IMR-90 (cell line): Measurements from ENCODE around the gene RNH1. TPM values are rescaled to one million over a fixed set of nuclear protein-coding genes. Genes with fewer than 3 reads are reported as not detected.

Source experiments
- ATAC-seq: fragments of 200-7000 bp; cut with Tn5 transposase; 2 replicates; pipeline ENCODE4 v1.9.1; 2020; ENCODE audit warnings: low read depth, mild to moderate bottlenecking, moderate library complexity
- BruUV-seq: library from RNA; stranded (reverse); fragments of 400-500 nt; replicated peaks from 2 replicates; lab custom pipeline; 2021; lab: Mats Ljungman, UMichigan
- CTCF ChIA-PET: fragments of 300-600 bp; formaldehyde crosslinking; extraction: SDS; loops from one replicate; lab custom pipeline; 2021; ENCODE audit warnings: antibody characterized with exemption; lab: Yijun Ruan, JAX
- POLR2A ChIA-PET: fragments of 300-600 bp; sonication (Branson Sonifier 250); formaldehyde crosslinking; loops from one replicate; lab custom pipeline; 2022; ENCODE audit warnings: antibody characterized with exemption; ENCODE audit not compliant: unreplicated experiment; lab: Charles Lee
- DNase-seq: peaks from one replicate; pipeline ENCODE4 v3.0.0; 2013
- H2AFZ ChIP-seq: replicated peaks from 2 replicates; pipeline ENCODE3; 2013; ENCODE audit warnings: low read length, mild to moderate bottlenecking; ENCODE audit not compliant: poor library complexity
- H2AK5ac ChIP-seq: 2 replicates; pipeline ENCODE4 v1.6.1; 2013; ENCODE audit warnings: low read depth, low read length, inconsistent platforms
- H2AK9ac ChIP-seq: replicated peaks from 2 replicates; pipeline ENCODE3; 2013; ENCODE audit warnings: mild to moderate bottlenecking, low read depth, low read length, moderate library complexity; ENCODE audit not compliant: poor library complexity
- H2BK120ac ChIP-seq: 2 replicates; pipeline ENCODE4 v1.6.1; 2013; ENCODE audit warnings: low read depth, low read length, inconsistent platforms
- H2BK15ac ChIP-seq: 3 replicates; pipeline ENCODE4 v1.6.1; 2013; ENCODE audit warnings: low read depth, low read length, inconsistent platforms
- H2BK20ac ChIP-seq: 2 replicates; pipeline ENCODE4 v1.6.1; 2013; ENCODE audit warnings: low read depth, mild to moderate bottlenecking, inconsistent platforms, low read length, moderate library complexity
- H2BK5ac ChIP-seq: 2 replicates; pipeline ENCODE4 v1.6.1; 2013; ENCODE audit warnings: mild to moderate bottlenecking, low read depth, low read length, inconsistent platforms; ENCODE audit not compliant: poor library complexity, severe bottlenecking
- H3K14ac ChIP-seq: replicated peaks from 2 replicates; pipeline ENCODE4 v1.6.1; 2013; ENCODE audit warnings: low read depth, low read length, inconsistent platforms
- H3K18ac ChIP-seq: 2 replicates; pipeline ENCODE4 v1.6.1; 2013; ENCODE audit warnings: low read depth, low read length, control low read depth
- H3K23ac ChIP-seq: 2 replicates; pipeline ENCODE4 v1.6.1; 2013; ENCODE audit warnings: low read depth, low read length, inconsistent platforms
- H3K27ac ChIP-seq: 2 replicates; pipeline ENCODE4 v1.5.1; 2013; ENCODE audit warnings: mild to moderate bottlenecking, control low read depth, low read length; ENCODE audit not compliant: insufficient read depth
- H3K27me3 ChIP-seq: 2 replicates; pipeline ENCODE4 v1.6.1; 2013; ENCODE audit warnings: low read length; ENCODE audit not compliant: control insufficient read depth, insufficient read depth
- H3K36me3 ChIP-seq: 2 replicates; pipeline ENCODE4 v1.6.1; 2013; ENCODE audit warnings: low read length, mixed read lengths; ENCODE audit not compliant: control insufficient read depth, insufficient read depth
- H3K4ac ChIP-seq: 2 replicates; pipeline ENCODE4 v1.6.1; 2013; ENCODE audit warnings: low read depth, low read length, inconsistent platforms
- H3K4me1 ChIP-seq: 2 replicates; pipeline ENCODE4 v1.6.1; 2013; ENCODE audit warnings: low read length, mixed read lengths; ENCODE audit not compliant: control insufficient read depth, insufficient read depth
- H3K4me2 ChIP-seq: 2 replicates; pipeline ENCODE4 v1.6.1; 2013; ENCODE audit warnings: low read depth, mild to moderate bottlenecking, control low read depth, low read length, moderate library complexity
- H3K4me3 ChIP-seq: 2 replicates; pipeline ENCODE4 v1.5.1; 2013; ENCODE audit warnings: low read depth, mild to moderate bottlenecking, control low read depth, low read length, moderate library complexity; ENCODE audit not compliant: insufficient read depth
- H3K56ac ChIP-seq: 2 replicates; pipeline ENCODE4 v1.6.1; 2013; ENCODE audit warnings: low read length, inconsistent platforms; ENCODE audit not compliant: insufficient read depth; ENCODE audit errors: extremely low read depth
- H3K79me1 ChIP-seq, 2 experiments: 2 replicates each; pipeline ENCODE4 v1.6.1; 2013; ENCODE audit warnings: low read length in 2 of 2, inconsistent platforms in 1 of 2, low read depth in 1 of 2
- H3K9ac ChIP-seq: 2 replicates; pipeline ENCODE4 v1.6.1; 2013; ENCODE audit warnings: low read depth, low read length, control low read depth
- H3K9me1 ChIP-seq: 2 replicates; pipeline ENCODE4 v1.6.1; 2013; ENCODE audit warnings: low read length, inconsistent platforms; ENCODE audit not compliant: insufficient read depth
- H3K9me3 ChIP-seq: 2 replicates; pipeline ENCODE4 v1.6.1; 2013; ENCODE audit warnings: low read length; ENCODE audit not compliant: control insufficient read depth, insufficient read depth
- H4K20me1 ChIP-seq: 2 replicates; pipeline ENCODE4 v1.6.1; 2013; ENCODE audit warnings: low read length, inconsistent platforms; ENCODE audit not compliant: insufficient read depth
- H4K5ac ChIP-seq: 2 replicates; pipeline ENCODE4 v1.6.1; 2013; ENCODE audit warnings: mild to moderate bottlenecking, low read depth, low read length, control low read depth
- H4K8ac ChIP-seq, 2 experiments: 2 replicates each; pipeline ENCODE4 v1.6.1; 2013; ENCODE audit warnings: low read depth in 2 of 2, low read length in 2 of 2, control low read depth in 1 of 2, inconsistent platforms in 1 of 2
- H4K91ac ChIP-seq: 2 replicates; pipeline ENCODE4 v1.6.1; 2013; ENCODE audit warnings: low read depth, low read length, inconsistent platforms; ENCODE audit not compliant: insufficient read depth
- BHLHE40 ChIP-seq: fragments of 150-350 bp; IDR thresholded peaks from 2 replicates; pipeline ENCODE4 v1.6.1; 2016; ENCODE audit warnings: mild to moderate bottlenecking, low read depth, low read length
- CEBPB ChIP-seq: IDR thresholded peaks from 2 replicates; pipeline ENCODE4 v1.6.1; 2012; ENCODE audit warnings: low read depth, low read length, improper control_type of control experiment
- CHD1 ChIP-seq: IDR thresholded peaks from 2 replicates; pipeline ENCODE4 v1.6.1; 2012; ENCODE audit warnings: low read depth, low read length, improper control_type of control experiment
- FOS ChIP-seq: fragments of 150-350 bp; IDR thresholded peaks from 2 replicates; pipeline ENCODE4 v1.6.1; 2016; ENCODE audit warnings: low read depth, low read length
- MAFK ChIP-seq: IDR thresholded peaks from 2 replicates; pipeline ENCODE4 v1.6.1; 2012; ENCODE audit warnings: low read depth, low read length, improper control_type of control experiment
- MAZ ChIP-seq: IDR thresholded peaks from 2 replicates; pipeline ENCODE4 v1.6.1; 2012; ENCODE audit warnings: low read depth, mild to moderate bottlenecking, low read length, improper control_type of control experiment, moderate library complexity, borderline replicate concordance
- MXI1 ChIP-seq: IDR thresholded peaks from 2 replicates; pipeline ENCODE4 v1.6.1; 2012; ENCODE audit warnings: low read depth, mild to moderate bottlenecking, low read length, moderate library complexity, borderline replicate concordance
- NFE2L2 ChIP-seq: fragments of 150-350 bp; IDR thresholded peaks from 2 replicates; pipeline ENCODE4 v1.6.1; 2016; ENCODE audit warnings: low read depth, mild to moderate bottlenecking, low read length
- POLR2A ChIP-seq: IDR thresholded peaks from 2 replicates; pipeline ENCODE4 v1.6.1; 2012; ENCODE audit warnings: mild to moderate bottlenecking, low read depth, low read length
- RAD21 ChIP-seq: IDR thresholded peaks from 2 replicates; pipeline ENCODE4 v1.6.1; 2012; ENCODE audit warnings: low read length, improper control_type of control experiment
- RCOR1 ChIP-seq: IDR thresholded peaks from 2 replicates; pipeline ENCODE4 v1.6.1; 2012; ENCODE audit warnings: mild to moderate bottlenecking, low read length, improper control_type of control experiment; ENCODE audit not compliant: insufficient replicate concordance
- RFX5 ChIP-seq: IDR thresholded peaks from 2 replicates; pipeline ENCODE4 v1.8.0; 2012; ENCODE audit warnings: low read depth, mild to moderate bottlenecking, low read length, moderate library complexity
- SMC3 ChIP-seq: fragments of 150-350 bp; IDR thresholded peaks from 2 replicates; pipeline ENCODE4 v1.6.1; 2016; ENCODE audit warnings: low read depth, mild to moderate bottlenecking, antibody characterized with exemption, low read length, moderate library complexity
- WGBS, 2 experiments: methylation state at CpG; one replicate each; pipeline versions ENCODE4 v1.1.5 to v1.1.7; 2013; ENCODE audit warnings: missing lambda C conversion rate in 2 of 2; ENCODE audit not compliant: insufficient read length in 1 of 2; ENCODE audit errors: extremely low coverage in 2 of 2; 5-methylcytosine and 5-hydroxymethylcytosine counted together
- dilution Hi-C: fragments of 300-500 bp; cut with HindIII; formaldehyde crosslinking; loops from one replicate; pipeline ENCODE4 v1.14.3; 2018; ENCODE audit warnings: low sequenced_read_pairs; ENCODE audit not compliant: unreplicated experiment
- in situ Hi-C: fragments of 300-500 bp; cut with MboI; formaldehyde crosslinking; loops from 3 replicates; pipeline ENCODE4 v1.14.3; 2019; ENCODE audit warnings: low sequenced_read_pairs, inconsistent platforms, mixed read lengths
- intact Hi-C: fragments of 100-400 bp; cut with micrococcal nuclease; formaldehyde crosslinking; loops from 2 replicates; pipeline ENCODE4 v1.10.0; 2022
- polyA plus RNA-seq, 3 experiments: library from polyadenylated mRNA; depleted of rRNA; stranded (reverse); fragments of >200 nt; gene quantifications; 2 replicates each; pipeline ENCODE4 v1.2.3, GENCODE V29; 2012; ENCODE audit warnings: low replicate concordance in 1 of 3
- total RNA-seq: library from RNA; depleted of rRNA; stranded (reverse); fragments of >200 nt; gene quantifications from 2 replicates; pipeline ENCODE4 v1.2.3, GENCODE V29; 2012
- TF ChIP-seq, protein P1 (sequence below): conservative IDR thresholded peaks from 2 replicates; pipeline ENCODE4 v1.5.1; 2012; ENCODE audit warnings: mild to moderate bottlenecking, low read depth, low read length, improper control_type of control experiment
- TF ChIP-seq, protein P2 (sequence below): fragments of 150-350 bp; IDR thresholded peaks from 2 replicates; pipeline ENCODE4 v1.6.1; 2016; ENCODE audit warnings: low read depth, mild to moderate bottlenecking, low read length, moderate library complexity, borderline replicate concordance
- TF ChIP-seq, protein P3 (sequence below): fragments of 150-350 bp; IDR thresholded peaks from 2 replicates; pipeline ENCODE4 v1.6.1; 2017; ENCODE audit warnings: mild to moderate bottlenecking, antibody characterized with exemption, low read length, low read depth

RNH1 gene
- total and polyA plus RNA-seq, 2 of the 4 experiments (the other 2 are of a cell fraction): 138 to 247 TPM

DNA sequence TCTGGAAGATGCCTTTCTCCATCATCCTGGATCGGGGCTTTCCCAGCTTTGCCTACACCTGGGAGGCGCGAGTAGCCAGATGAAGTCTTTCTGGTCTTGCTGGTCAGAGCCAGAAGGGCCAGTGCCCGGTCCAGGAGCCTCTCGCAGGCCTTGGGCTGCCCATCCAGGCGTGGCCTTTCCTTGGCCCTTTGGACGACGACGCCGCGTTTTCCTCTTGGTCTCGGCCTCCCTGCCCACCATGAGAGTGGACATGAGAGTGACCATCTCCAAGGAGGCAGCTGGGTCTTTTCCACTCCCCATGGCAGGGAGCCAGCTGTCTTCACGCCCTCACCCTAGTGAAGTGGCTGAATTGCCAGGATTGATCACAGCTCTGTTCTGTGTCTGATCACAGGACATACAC, 53.5 kb downstream of the RNH1 start:
- Histone ChIP-seq H3K18ac (no peak overlapping the region), H2AK5ac (no peak overlapping the region), H3K4me3 (no peak overlapping the region), H2AK9ac (no peak overlapping the region), H2AFZ (no peak overlapping the region), H2BK120ac (no peak overlapping the region), H3K4me2 (no peak overlapping the region), H2BK5ac (no peak overlapping the region), H3K14ac (no peak overlapping the region), H2BK20ac (no peak overlapping the region), H3K36me3 (peaks cover 23% of the 10 kb centered on the region), H3K9me1 (0 out of 2 replicates have a peak, but pooled peaks cover 4% of the 10 kb centered on the region), H3K79me1 (peaks cover 12 to 77% of the 10 kb centered on the region in 2 experiments), H3K23ac (no peak overlapping the region), H3K4me1 (peaks cover 6% of the 10 kb centered on the region), H4K5ac (no peak overlapping the region), H4K91ac (no peak overlapping the region), H3K9ac (no peak overlapping the region), H4K8ac (no peak overlapping the region), H3K9me3 (no peaks in the 10 kb centered on the region), H3K27ac (no peak overlapping the region), H3K4ac (no peak overlapping the region), H4K20me1 (peaks cover 33% of the 10 kb centered on the region), H3K56ac (no peak overlapping the region), H2BK15ac (no peak overlapping the region), H3K27me3 (no peaks in the 10 kb centered on the region)
- 100% methylated on average over 1 of the region's 13 CpGs; no CpG with 5 or more reads in 1 of the 2 experiments for WGBS, 2 experiments
- ATAC-seq (no peak), DNase-seq (no peak)
- in situ Hi-C loops (loop anchor here (10.0 kb wide), 1 partner anchor 149 kb away; the partner anchor contains the start of gene IFITM2), dilution Hi-C loops (no loop called here), intact Hi-C loops (no loop called here)
- TF ChIP-seq POLR2A (no peak), MAZ (no peak), SMC3 (no peak), MXI1 (no peak), RFX5 (no peak), CEBPB (no peak), BHLHE40 (no peak), CHD1 (no peak), FOS (no peak), RAD21 (no peak), NFE2L2 (no peak), MAFK (no peak), RCOR1 (no peak)
- TF ChIP-seq, protein P1, sequence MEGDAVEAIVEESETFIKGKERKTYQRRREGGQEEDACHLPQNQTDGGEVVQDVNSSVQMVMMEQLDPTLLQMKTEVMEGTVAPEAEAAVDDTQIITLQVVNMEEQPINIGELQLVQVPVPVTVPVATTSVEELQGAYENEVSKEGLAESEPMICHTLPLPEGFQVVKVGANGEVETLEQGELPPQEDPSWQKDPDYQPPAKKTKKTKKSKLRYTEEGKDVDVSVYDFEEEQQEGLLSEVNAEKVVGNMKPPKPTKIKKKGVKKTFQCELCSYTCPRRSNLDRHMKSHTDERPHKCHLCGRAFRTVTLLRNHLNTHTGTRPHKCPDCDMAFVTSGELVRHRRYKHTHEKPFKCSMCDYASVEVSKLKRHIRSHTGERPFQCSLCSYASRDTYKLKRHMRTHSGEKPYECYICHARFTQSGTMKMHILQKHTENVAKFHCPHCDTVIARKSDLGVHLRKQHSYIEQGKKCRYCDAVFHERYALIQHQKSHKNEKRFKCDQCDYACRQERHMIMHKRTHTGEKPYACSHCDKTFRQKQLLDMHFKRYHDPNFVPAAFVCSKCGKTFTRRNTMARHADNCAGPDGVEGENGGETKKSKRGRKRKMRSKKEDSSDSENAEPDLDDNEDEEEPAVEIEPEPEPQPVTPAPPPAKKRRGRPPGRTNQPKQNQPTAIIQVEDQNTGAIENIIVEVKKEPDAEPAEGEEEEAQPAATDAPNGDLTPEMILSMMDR: no peak
- TF ChIP-seq, protein P2, sequence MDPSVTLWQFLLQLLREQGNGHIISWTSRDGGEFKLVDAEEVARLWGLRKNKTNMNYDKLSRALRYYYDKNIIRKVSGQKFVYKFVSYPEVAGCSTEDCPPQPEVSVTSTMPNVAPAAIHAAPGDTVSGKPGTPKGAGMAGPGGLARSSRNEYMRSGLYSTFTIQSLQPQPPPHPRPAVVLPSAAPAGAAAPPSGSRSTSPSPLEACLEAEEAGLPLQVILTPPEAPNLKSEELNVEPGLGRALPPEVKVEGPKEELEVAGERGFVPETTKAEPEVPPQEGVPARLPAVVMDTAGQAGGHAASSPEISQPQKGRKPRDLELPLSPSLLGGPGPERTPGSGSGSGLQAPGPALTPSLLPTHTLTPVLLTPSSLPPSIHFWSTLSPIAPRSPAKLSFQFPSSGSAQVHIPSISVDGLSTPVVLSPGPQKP: no peak
- TF ChIP-seq, protein P3, sequence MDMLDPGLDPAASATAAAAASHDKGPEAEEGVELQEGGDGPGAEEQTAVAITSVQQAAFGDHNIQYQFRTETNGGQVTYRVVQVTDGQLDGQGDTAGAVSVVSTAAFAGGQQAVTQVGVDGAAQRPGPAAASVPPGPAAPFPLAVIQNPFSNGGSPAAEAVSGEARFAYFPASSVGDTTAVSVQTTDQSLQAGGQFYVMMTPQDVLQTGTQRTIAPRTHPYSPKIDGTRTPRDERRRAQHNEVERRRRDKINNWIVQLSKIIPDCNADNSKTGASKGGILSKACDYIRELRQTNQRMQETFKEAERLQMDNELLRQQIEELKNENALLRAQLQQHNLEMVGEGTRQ: no peak
- CTCF ChIA-PET: no interaction called here
- BruUV-seq: no TSS peak
- POLR2A ChIA-PET: interaction anchor here (0.6 kb wide), 1 partner anchor 63 kb away, joined by 10 read pairs; no protein-coding TSS in a partner anchor
